NCI-H1436 treated with DMSO at 0.1 percent for 48 hours (cell line): ENCODE measurements around the gene POU2F1.
A peak's percentile ranks its signal among the peaks of the same experiment; 100 is the strongest.

Experiments
- DNase-seq: peaks from one replicate; lab custom pipeline; 2025; lab: John Stamatoyannopoulos, UW

POU2F1 gene

GRCh38 chr1:167220537-167221125 is at the start of gene POU2F1:
TSS of gene POU2F1 (plus strand) at chr1:167220886. CDS start at chr1:167220898, 12 bp downstream.
- DNase-seq = peak; percentile 93

GRCh38 chr1:167171286-167171929 is 49.3 kb upstream of the POU2F1 start:
- no peak for DNase-seq

GRCh38 chr1:167173516-167174184 is 47.0 kb upstream of the POU2F1 start:
- DNase-seq = no peak

DNA sequence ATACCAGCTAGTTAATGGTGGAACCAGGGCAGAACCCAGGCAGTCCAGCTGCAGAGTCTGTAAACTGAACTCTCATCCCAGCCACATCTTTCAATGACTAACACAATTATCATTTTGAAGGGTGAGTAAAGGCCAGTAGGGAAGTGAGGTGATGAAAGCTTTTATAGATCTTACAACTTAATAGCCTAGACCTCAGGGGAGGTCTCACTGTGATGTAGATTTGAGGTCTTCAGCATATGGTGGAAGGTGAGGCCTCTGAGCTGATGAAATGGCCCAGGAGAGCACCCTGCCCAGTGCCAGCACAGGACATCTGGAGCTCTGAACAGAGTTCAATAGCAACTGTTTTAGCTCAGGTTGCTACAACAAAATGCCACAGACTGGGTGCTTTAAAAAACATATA is 44.8 kb upstream of the POU2F1 start:
- DNase-seq = no peak

- DNase-seq = no peak
Measured at GRCh38 chr1:167178831-167179230, 41.9 kb upstream of the POU2F1 start.

- DNase-seq = no peak
Measured at GRCh38 chr1:167182571-167183320, 37.9 kb upstream of the POU2F1 start.

DNA sequence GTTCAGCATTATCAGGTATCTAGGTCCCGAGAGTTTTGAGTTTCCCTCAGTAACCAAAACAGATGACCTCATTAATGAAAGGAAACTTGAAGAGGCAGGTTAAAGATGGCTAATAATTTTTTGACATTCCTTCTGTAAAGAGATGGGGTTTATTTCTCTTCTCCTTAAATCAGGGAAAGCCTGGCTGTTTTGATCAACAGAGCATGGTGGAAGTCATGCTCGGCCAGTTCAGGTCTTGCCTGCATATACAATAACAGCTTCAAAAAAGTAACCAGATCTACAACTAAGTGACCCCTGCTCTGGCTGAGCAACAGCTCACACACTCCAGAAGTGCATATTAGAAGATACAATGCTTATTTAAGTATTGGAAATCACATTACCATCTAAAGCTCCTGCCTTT is 36.6 kb upstream of the POU2F1 start:
- DNase-seq = no peak

- DNase-seq = no peak
Measured at GRCh38 chr1:167185062-167185461, 35.6 kb upstream of the POU2F1 start.

- no peak for DNase-seq
Measured at GRCh38 chr1:167185974-167186657, 34.6 kb upstream of the POU2F1 start.

DNA sequence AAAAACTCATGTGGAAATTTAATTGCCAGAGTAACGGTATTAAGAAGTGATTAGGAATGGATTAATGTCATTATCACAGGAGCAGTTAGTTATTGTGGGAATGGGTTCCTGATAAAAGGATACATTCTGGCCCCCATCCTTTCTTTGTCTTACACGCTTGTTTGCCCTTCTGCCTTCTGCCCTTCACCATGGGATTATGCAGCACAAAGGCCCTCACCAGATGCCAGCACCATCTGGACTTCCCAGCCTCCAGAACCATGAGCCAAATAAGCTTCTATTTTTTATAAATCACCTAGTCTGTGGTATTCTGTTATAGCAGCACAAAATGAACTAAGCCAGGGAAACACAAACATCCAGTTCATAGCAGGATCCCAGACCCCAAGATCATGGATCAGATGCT is 33.9 kb upstream of the POU2F1 start:
- no peak for DNase-seq

DNA sequence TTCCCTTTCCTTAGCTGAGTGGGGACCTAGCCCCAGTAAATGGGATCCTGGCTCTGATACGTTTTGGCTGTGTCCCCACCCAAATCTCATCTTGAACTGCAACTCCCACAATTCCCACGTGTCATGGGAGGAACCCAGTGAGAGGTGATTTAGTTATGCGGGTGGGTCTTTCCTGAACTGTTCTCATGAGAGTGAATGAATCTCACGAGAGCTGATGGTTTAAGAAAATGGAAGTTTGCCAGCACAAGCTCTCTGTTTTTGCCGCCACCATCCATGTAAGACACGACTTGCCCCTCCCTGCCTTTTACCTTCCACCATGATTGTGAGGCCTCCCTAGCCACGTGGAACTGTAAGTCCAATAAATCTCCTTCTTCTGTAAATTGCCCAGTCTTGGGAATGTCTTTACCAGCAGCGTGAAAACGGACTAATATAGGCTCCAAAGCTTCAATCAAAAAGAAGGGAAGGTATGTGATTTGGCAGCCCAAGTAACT is 29.9 kb upstream of the POU2F1 start:
- no peak for DNase-seq

GRCh38 chr1:167191958-167192357 is 28.7 kb upstream of the POU2F1 start:
- DNase-seq = no peak

GRCh38 chr1:167194182-167194581 is 26.5 kb upstream of the POU2F1 start:
- DNase-seq = no peak

- no peak for DNase-seq
Measured at GRCh38 chr1:167196166-167196565, 24.5 kb upstream of the POU2F1 start.

- DNase-seq = no peak
Measured at GRCh38 chr1:167197236-167197635, 23.4 kb upstream of the POU2F1 start.

GRCh38 chr1:167197692-167198091 is 23.0 kb upstream of the POU2F1 start:
- no peak for DNase-seq

DNA sequence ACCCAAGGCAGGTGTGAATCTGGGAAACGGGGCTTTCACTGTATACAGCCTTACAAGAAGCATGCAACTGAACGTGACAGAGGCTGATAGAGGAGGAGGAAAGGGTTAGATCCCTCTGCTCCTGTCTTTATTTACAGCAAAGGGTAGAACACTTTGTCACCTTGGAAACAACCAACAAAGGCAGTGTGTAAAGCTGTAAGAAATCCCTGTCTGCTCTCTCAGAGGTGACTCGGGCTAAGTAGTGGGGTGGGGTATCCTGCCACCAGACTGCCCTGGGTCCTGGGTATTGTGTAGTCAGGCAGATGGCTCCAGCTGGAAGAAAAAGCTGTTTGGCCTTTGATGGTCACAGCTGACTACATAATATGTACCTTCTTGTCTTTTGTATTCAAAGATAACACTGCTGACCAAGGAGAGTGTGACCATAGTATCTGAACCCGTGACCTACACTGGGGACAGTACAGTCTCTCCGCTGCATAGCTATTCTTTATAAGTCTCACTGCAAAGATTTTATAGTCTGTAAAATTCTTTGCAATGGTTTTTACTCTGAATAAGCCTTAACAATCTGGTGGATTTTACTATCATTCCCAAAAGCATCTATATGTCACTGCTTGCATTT is 22.1 kb upstream of the POU2F1 start:
- DNase-seq = no peak

GRCh38 chr1:167199656-167200055 is 21.0 kb upstream of the POU2F1 start:
- DNase-seq = no peak

GRCh38 chr1:167200272-167200671 is 20.4 kb upstream of the POU2F1 start:
- no peak for DNase-seq

DNA sequence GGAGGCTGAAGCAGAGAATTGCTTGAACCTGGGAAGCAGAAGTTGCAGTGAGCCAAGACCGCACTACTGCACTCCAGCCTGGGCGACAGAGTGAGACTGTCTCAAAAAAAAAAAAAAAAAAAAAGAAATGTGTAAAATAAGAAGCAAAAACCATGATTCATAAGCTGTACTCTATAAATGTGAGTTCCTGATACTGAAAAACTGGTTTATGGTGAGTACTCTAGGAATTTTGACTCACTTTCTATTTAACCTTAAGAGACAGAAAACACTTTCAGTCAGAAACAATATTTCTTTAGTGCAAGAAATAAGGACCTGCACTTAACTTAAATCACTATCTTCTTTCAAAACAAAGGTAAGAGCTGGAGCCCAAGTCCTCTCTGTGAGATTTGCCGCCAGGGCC is 19.9 kb upstream of the POU2F1 start:
- no peak for DNase-seq

DNA sequence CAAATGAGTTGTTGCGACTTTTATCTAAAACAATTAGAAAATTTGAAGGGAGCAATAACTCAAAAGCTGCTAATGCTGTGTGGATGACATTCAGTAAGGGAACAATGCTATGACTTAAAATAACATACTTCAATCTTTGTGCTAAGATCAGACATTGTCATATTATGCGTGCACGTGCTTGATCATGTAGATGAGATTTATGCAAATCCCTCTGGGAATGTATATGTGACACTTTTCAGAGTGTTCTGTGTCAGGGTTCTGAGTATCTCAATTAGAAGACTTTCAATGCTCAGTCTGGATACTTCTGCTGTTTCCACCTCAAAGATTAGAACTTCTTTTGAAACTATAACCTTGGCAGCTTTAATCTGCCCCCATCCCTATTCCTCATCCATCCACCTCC is 18.6 kb upstream of the POU2F1 start:
- no peak for DNase-seq
